HL-60/S4 treated with phorbol 12-myristate 13-acetate at 8.2 ng/mL for 4 days and 3 days (cell line): ENCODE results near the gene SLC22A1.
"Not testable (repeated sequence)": the region's sequence is repeated elsewhere in the genome, so short reads cannot be mapped to it uniquely, and the experiment has no call there.

ENCODE experiments used
- in situ Hi-C: fragments of 300-500 bp; cut with MboI; formaldehyde crosslinking; loops from 2 replicates; pipeline ENCODE4 v1.15.0; 2022; ENCODE audit warnings: low sequenced_read_pairs

The SLC22A1 gene

GRCh38 chr6:160121558-160121957, at the start of gene SLC22A1:
Gene SLC22A1 (plus strand): TSS chr6:160121815. CDS start chr6:160121936, 121 bp downstream.
- in situ Hi-C loops = no loop called here

- in situ Hi-C loops = no loop called here
These were observed 48.3 kb upstream of the SLC22A1 start for GRCh38 chr6:160073272-160073671.

GRCh38 chr6:160076009-160076408, 45.6 kb upstream of the SLC22A1 start:
- in situ Hi-C loops = no loop called here

- in situ Hi-C loops = no loop called here
These were observed 44.6 kb upstream of the SLC22A1 start for GRCh38 chr6:160077024-160077423.

GRCh38 chr6:160077526-160077925, 44.1 kb upstream of the SLC22A1 start:
- in situ Hi-C loops = no loop called here

- in situ Hi-C loops = no loop called here
These were observed 42.5 kb upstream of the SLC22A1 start for GRCh38 chr6:160078883-160079685.

- in situ Hi-C loops = no loop called here
These were observed 42.0 kb upstream of the SLC22A1 start for GRCh38 chr6:160079686-160080043.

- in situ Hi-C loops = no loop called here
These were observed 41.5 kb upstream of the SLC22A1 start for GRCh38 chr6:160080097-160080496.

GRCh38 chr6:160081398-160081797, 40.2 kb upstream of the SLC22A1 start:
- in situ Hi-C loops = no loop called here

- in situ Hi-C loops = no loop called here
These were observed 39.0 kb upstream of the SLC22A1 start for GRCh38 chr6:160082627-160083026.

GRCh38 chr6:160084198-160084776, 37.3 kb upstream of the SLC22A1 start:
- in situ Hi-C loops = no loop called here

- in situ Hi-C loops = no loop called here
These were observed 36.4 kb upstream of the SLC22A1 start for GRCh38 chr6:160085226-160085625.

- in situ Hi-C loops = no loop called here
These were observed 35.7 kb upstream of the SLC22A1 start for GRCh38 chr6:160085713-160086505.

GRCh38 chr6:160086754-160087153, 34.9 kb upstream of the SLC22A1 start:
- in situ Hi-C loops = no loop called here

GRCh38 chr6:160088069-160088783, 33.4 kb upstream of the SLC22A1 start:
- in situ Hi-C loops = no loop called here

GRCh38 chr6:160088784-160089533, 32.7 kb upstream of the SLC22A1 start:
- in situ Hi-C loops = no loop called here

- in situ Hi-C loops = no loop called here
These were observed 32.1 kb upstream of the SLC22A1 start for GRCh38 chr6:160089534-160089897.

- in situ Hi-C loops = not testable (repeated sequence)
These were observed 31.0 kb upstream of the SLC22A1 start for GRCh38 chr6:160090442-160091239.

- in situ Hi-C loops = not testable (repeated sequence)
These were observed 29.4 kb upstream of the SLC22A1 start for GRCh38 chr6:160092176-160092575.

- in situ Hi-C loops = no loop called here
These were observed 29.0 kb upstream of the SLC22A1 start for GRCh38 chr6:160092602-160093001.
